ENCODE data around the gene UGT1A3. TPM values are rescaled to one million over a fixed set of nuclear protein-coding genes. Genes with fewer than 3 reads are reported as not detected.

Gene UGT1A3
- total and polyA plus RNA-seq, 8 donors, result 1.3 to 10.7 (median 7.8) TPM; not detected in 4

- no peaks in the 10 kb centered on the region for H3K36me3 ChIP-seq
- 79 to 93% (median 88%) methylated on average over 1 of the region's 1 CpG for WGBS, 5 donors
- no peak for TF ChIP-seq CTCF (IDR thresholded peaks at IDR 0.05)
- no peak for TF ChIP-seq POLR2AphosphoS5 (IDR thresholded peaks at IDR 0.05)
- no peak for TF ChIP-seq EP300 (IDR thresholded peaks at IDR 0.05)
- TF ChIP-seq POLR2A (IDR thresholded peaks at IDR 0.05), result no peak
- intact Hi-C loops (cut with DNase I; ENCODE audit: low total_unique reads), result no loop called here
- peaks cover 0 to 8% (median 3%) of the 10 kb centered on the region in 4 donors for H3K4me1 ChIP-seq
- H3K27me3 ChIP-seq, result no peaks in the 10 kb centered on the region
- H3K27ac ChIP-seq, result no peak overlapping the region
- no peak overlapping the region for H3K4me3 ChIP-seq
- H3K9me3 ChIP-seq, result no peaks in the 10 kb centered on the region
- DNase-seq, result no peak
Observed at GRCh38 chr2:233684640-233685039, 44.2 kb upstream of the UGT1A3 start.

DNA sequence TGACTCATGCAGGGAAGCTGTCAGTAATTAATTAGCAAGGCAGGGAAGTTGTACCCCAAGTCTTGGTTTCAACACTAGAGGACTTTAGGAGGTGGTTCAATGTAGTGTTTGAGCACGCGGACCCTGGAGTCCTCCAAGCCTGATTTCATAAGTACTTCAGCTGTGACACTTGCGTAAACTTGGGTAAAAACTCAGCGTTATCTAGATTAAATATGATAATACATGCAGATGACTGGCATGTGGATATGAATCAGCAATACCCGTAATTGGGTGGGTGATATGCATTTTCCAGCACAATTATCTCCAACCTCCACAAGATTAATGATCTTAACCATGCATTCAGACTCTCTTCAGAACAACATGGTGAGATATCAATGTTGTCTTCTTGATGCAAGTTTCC is 41.9 kb upstream of the UGT1A3 start:
- peaks cover 0 to 25% (median 17%) of the 10 kb centered on the region in 4 donors for H3K4me1 ChIP-seq
- intact Hi-C loops (cut with DNase I; ENCODE audit: low total_unique reads), result no loop called here
- TF ChIP-seq EP300 (IDR thresholded peaks at IDR 0.05), result no peak
- no peak for TF ChIP-seq CTCF (IDR thresholded peaks at IDR 0.05)
- TF ChIP-seq POLR2AphosphoS5 (IDR thresholded peaks at IDR 0.05), result no peak
- no peak for TF ChIP-seq POLR2A (IDR thresholded peaks at IDR 0.05)
- no peak overlapping the region for H3K4me3 ChIP-seq
- WGBS, 5 donors, result 76 to 88% (median 83%) methylated on average over 5 of the region's 5 CpGs
- no peak overlapping the region for H3K27ac ChIP-seq
- H3K27me3 ChIP-seq, result no peaks in the 10 kb centered on the region
- no peak for DNase-seq
- H3K36me3 ChIP-seq, result no peaks in the 10 kb centered on the region
- no peaks in the 10 kb centered on the region for H3K9me3 ChIP-seq

- no peaks in the 10 kb centered on the region for H3K36me3 ChIP-seq
- peak overlapping the region in 2 of 5 donors; percentile 76 to 82 for H3K27ac ChIP-seq
- intact Hi-C loops (cut with DNase I; ENCODE audit: low total_unique reads), result no loop called here
- no peak overlapping the region for H3K4me3 ChIP-seq
- peaks cover 0 to 28% (median 17%) of the 10 kb centered on the region in 4 donors for H3K4me1 ChIP-seq
- no peak for DNase-seq
- WGBS, 5 donors, result 79 to 87% (median 81%) methylated on average over 5 of the region's 5 CpGs
- no peak for TF ChIP-seq POLR2A (IDR thresholded peaks at IDR 0.05)
- no peak for TF ChIP-seq CTCF (IDR thresholded peaks at IDR 0.05)
- TF ChIP-seq POLR2AphosphoS5 (IDR thresholded peaks at IDR 0.05), result no peak
- no peak for TF ChIP-seq EP300 (IDR thresholded peaks at IDR 0.05)
- H3K27me3 ChIP-seq, result no peaks in the 10 kb centered on the region
- H3K9me3 ChIP-seq, result no peaks in the 10 kb centered on the region
Observed at GRCh38 chr2:233688341-233688740, 40.5 kb upstream of the UGT1A3 start.

- Histone ChIP-seq H3K27ac (peak overlapping the region; percentile 43 to 82 (median 76)), H3K27me3 (no peaks in the 10 kb centered on the region), H3K4me1 (peaks cover 0 to 31% (median 17%) of the 10 kb centered on the region in 4 donors), H3K9me3 (no peaks in the 10 kb centered on the region), H3K36me3 (no peaks in the 10 kb centered on the region), H3K4me3 (no peak overlapping the region)
- no peak for TF ChIP-seq POLR2A (IDR thresholded peaks at IDR 0.05)
- TF ChIP-seq CTCF (IDR thresholded peaks at IDR 0.05), result no peak
- TF ChIP-seq EP300 (IDR thresholded peaks at IDR 0.05), result no peak
- no peak for TF ChIP-seq POLR2AphosphoS5 (IDR thresholded peaks at IDR 0.05)
- intact Hi-C loops (cut with DNase I; ENCODE audit: low total_unique reads), result no loop called here
- no peak for DNase-seq
Observed at GRCh38 chr2:233689031-233689430, 39.8 kb upstream of the UGT1A3 start.
